Subcutaneous abdominal adipose tissue (tissue), 5 donors: ENCODE measurements around the gene WSCD1.

Experiments used
- H3K27ac ChIP-seq: one replicate; pipeline ENCODE4 v1.7.0; 2013; ENCODE audit warnings: low read depth, mild to moderate bottlenecking, inconsistent platforms, low read length, moderate library complexity
- H3K27me3 ChIP-seq, 5 donors: one replicate each; pipeline ENCODE4 v1.7.0; 2013; ENCODE audit warnings: low read length in 5 of 5, inconsistent platforms in 1 of 5; ENCODE audit not compliant: control insufficient read depth in 5 of 5, insufficient read depth in 4 of 5
- H3K36me3 ChIP-seq, 5 donors: one replicate each; pipeline ENCODE4 v1.7.0; 2013; ENCODE audit warnings: low read length in 5 of 5; ENCODE audit not compliant: control insufficient read depth in 5 of 5, insufficient read depth in 5 of 5
- H3K4me1 ChIP-seq, 5 donors: one replicate each; pipeline ENCODE4 v1.7.0; 2013; ENCODE audit warnings: low read length in 5 of 5, mild to moderate bottlenecking in 3 of 5, moderate library complexity in 1 of 5; ENCODE audit not compliant: control insufficient read depth in 5 of 5, insufficient read depth in 5 of 5
- H3K4me3 ChIP-seq, 5 donors: one replicate each; pipeline ENCODE4 v1.7.0; 2013; ENCODE audit warnings: low read length in 5 of 5, low read depth in 1 of 5
- H3K9ac ChIP-seq, 5 donors: one replicate each; pipeline ENCODE4 v1.7.0; 2013; ENCODE audit warnings: low read length in 5 of 5, mild to moderate bottlenecking in 4 of 5, moderate library complexity in 3 of 5
- H3K9me3 ChIP-seq, 5 donors: one replicate each; pipeline ENCODE4 v1.7.0; 2013; ENCODE audit warnings: low read length in 5 of 5; ENCODE audit not compliant: control insufficient read depth in 5 of 5
- donor health status: healthy.
- donor health status: healthy.
- donor health status: healthy.
- donor health status: healthy.
- donor health status: healthy.

Gene WSCD1

DNA sequence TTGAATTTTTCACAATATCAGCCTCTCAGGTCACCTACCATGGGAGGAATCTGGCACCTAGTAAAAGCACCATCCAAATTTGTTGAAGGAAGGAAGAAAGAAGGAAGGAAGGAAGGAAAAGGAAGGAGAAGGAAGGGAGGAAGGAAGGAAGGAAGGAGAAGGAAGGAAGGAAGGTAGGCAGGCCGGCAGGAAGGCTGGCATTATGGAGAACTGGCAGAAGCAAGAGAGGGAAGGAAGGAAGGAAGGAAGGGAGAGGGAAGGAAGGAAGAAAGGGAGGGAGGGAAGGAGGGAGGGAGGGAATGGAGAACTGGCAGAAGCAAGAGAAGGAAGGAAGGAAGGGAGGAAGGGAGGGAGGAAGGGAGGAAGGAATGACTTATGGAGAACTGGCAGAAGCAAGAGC is 24.3 kb downstream of the WSCD1 start:
- no peak overlapping the region for H3K4me3 ChIP-seq
- peaks cover 0 to 12% (median 3%) of the 10 kb centered on the region in 5 donors for H3K4me1 ChIP-seq
- no peaks in the 10 kb centered on the region for H3K27me3 ChIP-seq
- no peak overlapping the region for H3K9ac ChIP-seq
- no peaks in the 10 kb centered on the region for H3K9me3 ChIP-seq
- peaks cover 0 to 8% (median 4%) of the 10 kb centered on the region in 5 donors for H3K36me3 ChIP-seq
- H3K27ac ChIP-seq = no peak overlapping the region

DNA sequence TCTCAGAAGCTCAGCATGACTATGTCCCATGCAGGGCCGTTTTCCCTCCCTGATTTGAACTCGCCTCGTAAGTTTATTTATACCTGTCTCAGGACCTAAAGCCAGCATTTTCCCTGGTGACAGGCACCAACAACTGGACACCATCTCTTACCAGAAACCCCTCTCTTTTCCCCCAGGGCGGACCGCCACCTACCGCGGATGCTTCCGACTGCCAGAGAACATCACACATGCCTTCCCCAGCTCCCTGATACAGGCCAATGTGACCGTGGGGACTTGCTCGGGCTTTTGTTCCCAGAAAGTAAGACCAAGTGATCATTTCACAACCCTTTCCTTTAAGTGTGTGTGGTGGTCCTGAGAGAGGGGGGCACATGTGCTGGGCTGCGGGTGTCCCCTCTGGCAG is 24.7 kb downstream of the WSCD1 start:
- peaks cover 0 to 8% (median 4%) of the 10 kb centered on the region in 5 donors for H3K36me3 ChIP-seq
- no peaks in the 10 kb centered on the region for H3K9me3 ChIP-seq
- peaks cover 0 to 1% (median 0%) of the 10 kb centered on the region in 5 donors for H3K27me3 ChIP-seq
- H3K9ac ChIP-seq = no peak overlapping the region
- no peak overlapping the region for H3K4me3 ChIP-seq
- H3K27ac ChIP-seq = no peak overlapping the region
- peaks cover 0 to 14% (median 4%) of the 10 kb centered on the region in 5 donors for H3K4me1 ChIP-seq

DNA sequence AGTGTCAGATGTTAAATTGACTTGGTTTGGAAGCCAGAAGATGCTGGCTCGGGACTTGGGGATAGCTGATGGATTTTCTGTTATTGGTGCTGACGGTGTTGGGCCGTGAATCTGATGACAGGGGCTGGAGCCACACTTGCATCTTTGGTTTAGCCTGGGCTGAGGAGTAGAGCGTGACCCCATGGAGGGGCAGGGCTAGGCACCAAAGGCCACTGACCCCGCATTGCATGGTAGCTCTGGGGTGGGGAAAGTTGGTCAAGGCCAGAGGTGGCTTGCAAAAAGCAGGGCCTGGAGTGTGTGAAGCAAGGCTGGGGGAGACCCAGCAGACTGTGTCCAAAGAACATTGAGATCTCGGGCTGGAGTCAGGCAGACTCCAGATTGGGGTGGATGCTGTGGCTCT is 25.3 kb downstream of the WSCD1 start:
- no peak overlapping the region for H3K9ac ChIP-seq
- H3K4me1 ChIP-seq = peaks cover 0 to 16% (median 4%) of the 10 kb centered on the region in 5 donors
- peaks cover 0 to 7% (median 0%) of the 10 kb centered on the region in 5 donors for H3K27me3 ChIP-seq
- H3K36me3 ChIP-seq = peaks cover 0 to 8% (median 4%) of the 10 kb centered on the region in 5 donors
- H3K27ac ChIP-seq = no peak overlapping the region
- no peaks in the 10 kb centered on the region for H3K9me3 ChIP-seq
- H3K4me3 ChIP-seq = no peak overlapping the region

DNA sequence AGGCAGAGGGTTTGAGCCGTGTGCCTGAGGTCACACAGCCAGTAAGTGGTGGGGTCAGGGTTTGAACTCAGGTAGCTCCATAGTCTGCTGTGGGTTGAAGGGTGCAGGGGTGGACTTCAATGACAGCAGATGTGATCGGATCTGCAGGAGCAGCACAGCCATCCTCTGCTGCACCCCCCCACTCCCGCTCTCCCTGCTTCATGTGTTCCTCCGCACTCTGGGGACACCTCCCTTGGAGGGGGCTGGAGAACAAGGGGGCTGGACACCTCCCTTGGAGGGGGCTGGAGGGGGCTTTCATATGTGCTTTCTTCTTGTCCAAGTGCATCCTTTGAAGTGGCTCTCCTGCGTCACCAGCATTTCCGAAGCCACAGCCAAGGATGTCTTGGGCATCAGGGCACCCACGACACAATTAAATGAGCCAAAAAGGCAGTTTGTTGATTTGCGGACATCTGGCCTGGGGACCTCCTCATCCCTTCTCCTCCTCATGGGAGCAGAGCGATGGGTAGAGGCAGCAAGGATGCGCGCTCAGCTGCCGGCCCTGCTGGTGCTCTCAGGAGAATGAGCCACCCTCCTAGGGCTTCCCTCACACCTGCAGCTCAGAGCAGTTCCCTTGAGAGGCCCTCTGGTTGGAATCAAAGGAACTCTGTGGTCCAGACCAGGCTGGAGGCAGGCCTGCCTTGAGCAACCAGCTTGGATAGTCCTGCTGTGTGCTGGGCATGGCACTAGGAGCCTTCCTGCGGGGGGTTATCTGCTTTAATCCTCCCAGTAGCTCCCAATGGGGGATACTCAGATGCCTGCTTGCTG is 26.2 kb downstream of the WSCD1 start:
- H3K4me1 ChIP-seq = peaks cover 0 to 20% (median 4%) of the 10 kb centered on the region in 5 donors
- no peak overlapping the region for H3K4me3 ChIP-seq
- peaks cover 0 to 8% (median 0%) of the 10 kb centered on the region in 5 donors for H3K27me3 ChIP-seq
- H3K36me3 ChIP-seq = peaks cover 0 to 8% (median 4%) of the 10 kb centered on the region in 5 donors
- H3K9me3 ChIP-seq = no peaks in the 10 kb centered on the region
- no peak overlapping the region for H3K27ac ChIP-seq
- no peak overlapping the region for H3K9ac ChIP-seq

DNA sequence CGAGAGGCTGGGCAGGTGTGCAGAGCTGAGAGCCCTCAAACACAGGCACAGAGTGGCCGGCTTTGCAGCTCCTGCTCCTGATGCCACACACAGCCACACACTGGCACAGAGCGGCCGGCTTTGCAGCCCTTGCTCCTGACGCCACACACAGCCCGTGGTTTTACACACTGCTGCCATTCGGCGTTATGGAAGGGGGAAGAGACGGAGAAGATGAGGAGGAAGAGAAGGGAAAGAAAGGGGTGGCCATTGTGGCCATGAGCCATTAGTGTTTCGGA is 26.8 kb downstream of the WSCD1 start:
- H3K27me3 ChIP-seq = peaks cover 0 to 8% (median 0%) of the 10 kb centered on the region in 5 donors
- H3K27ac ChIP-seq = no peak overlapping the region
- H3K4me1 ChIP-seq = peaks cover 0 to 23% (median 4%) of the 10 kb centered on the region in 5 donors

DNA sequence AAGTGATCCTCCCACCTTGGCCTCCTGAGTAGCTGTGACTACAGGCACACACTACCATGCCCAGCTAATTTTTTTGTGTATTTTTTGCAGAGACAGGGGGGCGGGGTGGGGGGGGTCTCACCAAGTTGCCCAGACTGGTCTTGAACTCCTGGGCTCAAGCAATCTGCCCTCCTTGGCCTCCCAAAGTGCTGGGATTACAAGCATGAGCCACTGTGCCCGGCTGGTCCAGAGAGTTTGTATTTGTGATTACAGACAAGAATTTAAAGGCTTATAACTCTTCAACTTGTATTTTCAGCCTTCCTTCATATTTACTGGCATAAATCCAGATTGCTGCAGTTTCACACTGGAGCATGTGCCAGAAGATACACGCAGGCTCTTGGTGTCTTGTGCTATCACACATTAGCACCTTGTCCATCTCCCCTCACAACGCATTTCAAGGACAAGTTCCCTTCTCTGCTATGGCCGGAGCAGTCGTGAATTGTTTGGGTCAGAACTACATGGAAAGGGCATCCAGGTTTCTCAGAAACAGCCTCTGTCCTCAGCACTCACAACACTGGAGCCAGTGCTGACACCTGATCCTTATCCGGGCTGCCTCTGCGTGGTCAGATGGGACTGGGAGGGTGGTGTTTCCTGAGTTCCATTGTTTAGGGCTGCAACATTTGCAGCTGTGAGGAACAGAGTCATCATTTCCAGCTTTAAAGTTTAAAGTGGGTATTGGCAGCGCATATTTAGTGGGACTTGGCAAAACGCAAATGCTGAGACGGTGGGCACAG is 28.1 kb downstream of the WSCD1 start:
- Histone ChIP-seq H3K27me3 (peaks cover 0 to 8% (median 0%) of the 10 kb centered on the region in 5 donors), H3K27ac (no peak overlapping the region), H3K4me1 (peaks cover 0 to 34% (median 4%) of the 10 kb centered on the region in 5 donors), H3K4me3 (no peak overlapping the region), H3K9ac (no peak overlapping the region), H3K36me3 (peaks cover 0 to 4% (median 0%) of the 10 kb centered on the region in 5 donors), H3K9me3 (no peaks in the 10 kb centered on the region)

More for the DNA sequence above, 26.8 kb downstream of the WSCD1 start:
- H3K36me3 ChIP-seq = peaks cover 0 to 8% (median 4%) of the 10 kb centered on the region in 5 donors
- H3K9ac ChIP-seq = no peak overlapping the region
- no peak overlapping the region for H3K4me3 ChIP-seq
- no peaks in the 10 kb centered on the region for H3K9me3 ChIP-seq

DNA sequence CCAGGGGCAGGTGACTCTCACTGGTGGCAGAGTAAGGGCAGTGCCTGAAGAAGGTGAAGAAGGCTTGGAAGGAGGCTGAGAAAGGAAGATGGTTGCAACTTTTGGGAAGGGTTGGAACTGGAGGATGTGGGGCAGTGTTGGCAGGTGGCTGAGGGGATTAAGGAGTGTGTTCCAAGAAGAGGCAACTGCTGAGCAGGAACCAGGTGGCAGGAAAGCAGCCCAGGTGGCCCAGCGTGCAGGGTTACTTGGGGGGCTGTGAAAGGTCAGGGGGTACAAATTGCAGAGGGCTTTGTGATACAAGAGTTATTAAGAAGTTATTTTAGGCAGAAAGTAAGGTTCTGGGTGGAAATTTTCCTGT is 28.6 kb downstream of the WSCD1 start:
- no peak overlapping the region for H3K4me3 ChIP-seq
- H3K4me1 ChIP-seq = peaks cover 0 to 38% (median 4%) of the 10 kb centered on the region in 5 donors
- peaks cover 0 to 4% (median 0%) of the 10 kb centered on the region in 5 donors for H3K36me3 ChIP-seq
- H3K27ac ChIP-seq = no peak overlapping the region
- no peaks in the 10 kb centered on the region for H3K9me3 ChIP-seq
- peaks cover 0 to 8% (median 0%) of the 10 kb centered on the region in 5 donors for H3K27me3 ChIP-seq
- no peak overlapping the region for H3K9ac ChIP-seq

DNA sequence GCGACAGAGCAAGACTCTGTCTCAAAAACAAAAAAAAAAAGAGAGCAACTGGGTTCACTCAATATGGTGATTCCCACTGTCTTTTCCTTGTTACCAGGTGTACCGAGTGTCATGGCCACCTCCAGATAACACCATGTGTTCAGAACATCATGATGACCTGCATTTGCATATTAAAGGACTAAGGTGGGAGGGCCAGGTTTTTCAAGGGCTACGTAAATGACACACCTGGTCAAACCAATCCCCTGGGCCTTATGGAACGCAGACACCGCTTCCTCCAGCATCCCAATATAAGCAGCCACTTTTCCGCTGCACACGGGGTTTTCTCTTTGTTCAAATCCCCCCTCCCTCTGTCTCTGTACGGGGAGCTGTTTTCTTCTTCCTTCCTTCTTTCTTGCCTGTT is 29.3 kb downstream of the WSCD1 start:
- H3K4me1 ChIP-seq = peaks cover 0 to 38% (median 4%) of the 10 kb centered on the region in 5 donors
- H3K27me3 ChIP-seq = peaks cover 0 to 8% (median 0%) of the 10 kb centered on the region in 5 donors
- H3K9me3 ChIP-seq = no peaks in the 10 kb centered on the region
- peaks cover 0 to 4% (median 0%) of the 10 kb centered on the region in 5 donors for H3K36me3 ChIP-seq
- no peak overlapping the region for H3K4me3 ChIP-seq
- no peak overlapping the region for H3K9ac ChIP-seq
- H3K27ac ChIP-seq = no peak overlapping the region

DNA sequence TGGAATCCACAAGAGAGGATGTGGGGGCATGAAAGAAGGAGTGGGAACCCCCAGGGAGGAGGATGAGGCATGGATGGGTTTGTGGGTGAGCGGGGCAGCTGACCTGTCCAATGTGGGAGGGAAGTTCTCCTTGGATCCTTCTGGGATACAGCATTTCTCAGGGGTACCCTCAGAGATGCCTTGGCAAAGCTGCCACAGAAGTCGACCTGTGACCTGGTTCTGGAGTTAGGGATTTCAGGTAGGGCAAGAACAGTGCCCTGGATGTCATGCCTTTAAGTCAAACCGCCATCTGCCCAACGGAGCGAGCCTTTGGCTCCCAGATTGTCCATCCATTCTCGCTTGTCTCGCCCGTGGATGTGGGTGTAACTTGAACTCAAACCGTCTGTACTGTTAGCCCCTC is 30.0 kb downstream of the WSCD1 start:
- Histone ChIP-seq H3K27ac (no peak overlapping the region), H3K4me3 (no peak overlapping the region), H3K36me3 (peaks cover 0 to 4% (median 0%) of the 10 kb centered on the region in 5 donors), H3K4me1 (peaks cover 0 to 38% (median 4%) of the 10 kb centered on the region in 5 donors), H3K9ac (no peak overlapping the region), H3K9me3 (no peaks in the 10 kb centered on the region), H3K27me3 (peaks cover 0 to 8% (median 0%) of the 10 kb centered on the region in 5 donors)
